GM12801 (cell line): Measurements from ENCODE around the gene ZBTB3.

Source experiments
- TF ChIP-seq, protein P1 (sequence below): IDR thresholded peaks from one replicate; pipeline ENCODE4 v1.5.1; 2011; ENCODE audit warnings: control low read depth; ENCODE audit not compliant: insufficient read length; ENCODE audit errors: extremely low read depth

The ZBTB3 gene

DNA sequence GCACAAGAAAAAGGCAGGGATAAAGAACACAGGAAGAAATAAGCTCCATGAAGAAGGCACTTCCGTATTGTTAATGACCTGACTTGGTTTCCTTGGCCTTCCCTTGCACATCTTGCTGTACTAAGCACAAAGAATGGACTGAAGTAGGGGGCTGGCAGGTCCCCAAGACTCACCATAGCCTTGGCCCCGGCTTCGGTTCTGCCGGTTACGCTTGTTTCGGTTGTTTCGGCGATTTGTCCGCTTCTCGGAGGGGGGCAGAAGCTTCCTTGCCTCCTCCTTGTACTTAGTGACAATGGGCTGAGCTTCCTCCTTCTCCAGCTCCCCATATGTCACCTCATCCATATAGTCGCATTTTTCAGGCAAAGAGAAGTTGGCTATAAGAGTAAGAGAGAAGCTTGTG, 37.1 kb downstream of the ZBTB3 start:
- TF ChIP-seq, protein P1, sequence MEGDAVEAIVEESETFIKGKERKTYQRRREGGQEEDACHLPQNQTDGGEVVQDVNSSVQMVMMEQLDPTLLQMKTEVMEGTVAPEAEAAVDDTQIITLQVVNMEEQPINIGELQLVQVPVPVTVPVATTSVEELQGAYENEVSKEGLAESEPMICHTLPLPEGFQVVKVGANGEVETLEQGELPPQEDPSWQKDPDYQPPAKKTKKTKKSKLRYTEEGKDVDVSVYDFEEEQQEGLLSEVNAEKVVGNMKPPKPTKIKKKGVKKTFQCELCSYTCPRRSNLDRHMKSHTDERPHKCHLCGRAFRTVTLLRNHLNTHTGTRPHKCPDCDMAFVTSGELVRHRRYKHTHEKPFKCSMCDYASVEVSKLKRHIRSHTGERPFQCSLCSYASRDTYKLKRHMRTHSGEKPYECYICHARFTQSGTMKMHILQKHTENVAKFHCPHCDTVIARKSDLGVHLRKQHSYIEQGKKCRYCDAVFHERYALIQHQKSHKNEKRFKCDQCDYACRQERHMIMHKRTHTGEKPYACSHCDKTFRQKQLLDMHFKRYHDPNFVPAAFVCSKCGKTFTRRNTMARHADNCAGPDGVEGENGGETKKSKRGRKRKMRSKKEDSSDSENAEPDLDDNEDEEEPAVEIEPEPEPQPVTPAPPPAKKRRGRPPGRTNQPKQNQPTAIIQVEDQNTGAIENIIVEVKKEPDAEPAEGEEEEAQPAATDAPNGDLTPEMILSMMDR: no peak

DNA sequence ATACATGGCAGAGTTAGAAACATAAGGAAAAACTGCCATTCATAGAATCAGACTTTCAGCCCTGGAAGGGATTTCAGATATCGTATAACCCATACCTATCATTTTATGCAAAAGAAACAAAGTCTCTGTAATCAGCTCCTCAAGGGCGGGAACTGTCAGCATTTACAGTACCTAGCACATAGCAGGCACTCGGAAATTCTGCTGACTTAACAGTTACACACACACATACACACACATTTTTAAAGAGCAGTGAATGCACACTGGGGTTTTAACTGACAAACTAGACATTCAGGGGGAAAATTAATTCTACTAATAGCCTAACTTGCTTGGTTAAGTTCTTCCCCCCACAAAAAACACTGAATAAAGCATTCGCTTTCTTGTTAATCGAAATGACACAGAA, 37.8 kb downstream of the ZBTB3 start:
- TF ChIP-seq, protein P1: no peak

DNA sequence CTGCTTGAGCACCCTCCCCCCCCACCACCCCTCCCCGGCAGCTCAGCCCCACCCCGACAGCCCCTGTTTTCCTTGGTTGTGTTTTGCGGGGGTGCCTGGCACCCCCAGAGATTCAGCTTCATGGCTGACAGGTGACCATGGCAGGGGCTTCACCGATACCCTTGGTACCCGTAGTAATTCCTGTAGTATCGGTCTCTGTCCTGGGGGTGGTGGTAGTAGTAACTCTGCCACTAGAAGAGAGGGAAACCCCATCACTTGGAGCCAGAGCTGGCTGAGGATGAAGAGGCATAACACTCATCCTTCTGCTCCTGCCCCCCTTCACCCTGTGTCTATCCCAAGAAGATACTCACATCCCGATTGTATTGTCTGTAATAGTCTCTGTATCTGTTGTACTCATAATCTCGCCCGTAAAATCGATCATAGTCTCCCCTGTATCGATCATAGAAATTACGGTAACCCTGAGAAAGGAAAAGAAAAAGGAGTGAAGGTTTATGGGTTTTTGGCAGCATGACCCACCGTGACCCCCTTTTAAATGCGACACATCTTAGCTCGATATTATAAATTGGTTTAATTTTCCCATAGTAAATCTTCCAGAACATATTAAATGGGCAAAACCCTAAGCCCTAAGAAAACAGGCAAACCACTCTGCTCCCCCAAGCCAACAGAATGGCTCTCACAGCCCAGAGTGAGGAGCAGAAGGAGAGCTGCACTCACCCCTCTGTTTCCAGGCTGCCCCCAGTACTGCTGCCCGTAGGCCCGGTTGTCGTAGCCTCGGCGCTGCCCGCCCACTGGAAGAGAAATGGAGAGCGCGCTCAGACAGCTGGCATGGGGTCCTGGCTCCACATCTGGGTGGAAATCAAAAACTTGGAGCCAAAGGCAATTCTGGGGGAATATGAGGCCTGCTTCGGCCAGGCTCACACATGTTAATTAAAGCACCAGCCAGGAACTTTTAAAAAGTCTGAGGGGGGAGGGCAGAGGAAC, 38.5 kb downstream of the ZBTB3 start:
- TF ChIP-seq, protein P1: no peak

DNA sequence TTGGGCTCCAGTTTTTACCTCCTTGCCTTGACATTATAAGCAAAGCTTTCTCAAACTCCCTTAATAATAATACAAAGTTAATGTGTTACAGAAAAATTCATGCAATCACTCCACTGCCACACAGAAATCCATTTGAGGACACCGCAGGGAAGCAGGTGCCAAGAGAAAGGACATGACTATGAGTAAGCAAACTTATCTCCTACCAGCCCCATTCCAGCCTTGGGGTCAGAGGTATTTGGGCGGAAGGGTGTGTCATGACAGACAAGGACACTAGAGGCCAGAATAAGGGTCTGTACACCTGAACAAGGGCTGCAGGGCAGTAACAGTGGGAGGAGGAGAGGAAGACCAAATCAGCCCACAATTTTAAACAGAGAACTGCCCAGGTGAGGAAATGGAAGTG, 40.6 kb downstream of the ZBTB3 start:
- TF ChIP-seq, protein P1: no peak

DNA sequence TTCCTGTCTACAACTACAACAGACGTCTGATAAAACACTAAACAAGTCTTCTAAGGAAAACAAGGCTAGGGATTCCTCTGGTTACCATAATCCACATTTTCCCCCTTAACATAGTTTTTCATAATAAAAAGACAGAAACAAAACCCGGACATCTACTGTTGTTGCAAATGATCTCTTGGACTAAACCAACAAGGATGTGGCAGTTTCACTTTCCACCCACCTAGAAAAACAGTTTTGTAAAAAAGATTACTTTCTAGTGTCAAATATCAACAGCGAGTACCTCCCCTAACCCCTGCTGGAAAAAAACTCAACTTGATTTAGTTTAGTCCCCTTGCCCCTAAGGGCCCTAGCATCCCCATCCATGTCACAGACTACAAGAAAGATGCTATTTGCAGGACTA, 41.1 kb downstream of the ZBTB3 start:
- TF ChIP-seq, protein P1: no peak

DNA sequence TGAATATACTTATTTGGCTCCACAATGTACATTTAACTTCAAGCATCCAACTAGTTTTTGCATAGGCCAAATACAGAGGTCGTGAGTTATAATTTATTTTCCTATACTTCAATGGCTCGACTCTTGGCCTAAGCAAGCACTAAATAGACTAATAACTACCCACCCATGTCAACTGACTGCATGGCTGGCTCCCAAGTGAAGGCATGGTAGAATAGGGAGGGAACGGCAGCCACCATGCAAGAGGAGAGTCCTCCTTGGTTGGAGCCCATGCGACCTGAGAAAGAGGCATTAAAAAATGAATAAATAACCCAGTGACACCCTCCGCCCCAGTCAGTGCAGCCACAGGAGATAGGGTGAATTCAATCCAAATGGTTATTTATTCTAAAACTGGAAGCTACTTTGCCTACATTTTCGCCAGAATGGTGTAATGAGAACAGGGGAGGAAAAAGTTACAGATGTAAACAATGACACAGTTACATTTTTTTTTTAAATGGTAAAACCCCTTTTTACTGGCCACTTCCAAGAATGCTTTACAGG, 41.6 kb downstream of the ZBTB3 start:
- TF ChIP-seq, protein P1: no peak

DNA sequence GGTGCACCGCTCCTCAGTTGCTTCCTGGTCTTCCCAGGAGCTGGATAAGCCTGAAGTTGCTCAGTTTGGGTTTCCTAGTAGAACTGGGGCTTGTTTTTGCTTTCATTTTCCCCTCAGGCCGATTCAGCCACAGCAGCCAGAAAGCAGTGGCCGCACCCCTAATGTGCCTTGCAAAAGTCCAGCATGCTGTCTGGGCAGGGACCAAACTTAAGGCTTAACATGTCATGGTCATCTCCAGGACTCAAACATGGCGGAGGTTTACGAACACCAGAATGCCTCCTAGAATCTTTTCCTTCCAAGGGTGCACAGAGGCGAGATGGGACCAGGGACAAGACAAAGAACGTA, 44.0 kb downstream of the ZBTB3 start:
- TF ChIP-seq, protein P1: no peak
